ENCODE data around the gene PPP2R5A.

Gene PPP2R5A

DNA sequence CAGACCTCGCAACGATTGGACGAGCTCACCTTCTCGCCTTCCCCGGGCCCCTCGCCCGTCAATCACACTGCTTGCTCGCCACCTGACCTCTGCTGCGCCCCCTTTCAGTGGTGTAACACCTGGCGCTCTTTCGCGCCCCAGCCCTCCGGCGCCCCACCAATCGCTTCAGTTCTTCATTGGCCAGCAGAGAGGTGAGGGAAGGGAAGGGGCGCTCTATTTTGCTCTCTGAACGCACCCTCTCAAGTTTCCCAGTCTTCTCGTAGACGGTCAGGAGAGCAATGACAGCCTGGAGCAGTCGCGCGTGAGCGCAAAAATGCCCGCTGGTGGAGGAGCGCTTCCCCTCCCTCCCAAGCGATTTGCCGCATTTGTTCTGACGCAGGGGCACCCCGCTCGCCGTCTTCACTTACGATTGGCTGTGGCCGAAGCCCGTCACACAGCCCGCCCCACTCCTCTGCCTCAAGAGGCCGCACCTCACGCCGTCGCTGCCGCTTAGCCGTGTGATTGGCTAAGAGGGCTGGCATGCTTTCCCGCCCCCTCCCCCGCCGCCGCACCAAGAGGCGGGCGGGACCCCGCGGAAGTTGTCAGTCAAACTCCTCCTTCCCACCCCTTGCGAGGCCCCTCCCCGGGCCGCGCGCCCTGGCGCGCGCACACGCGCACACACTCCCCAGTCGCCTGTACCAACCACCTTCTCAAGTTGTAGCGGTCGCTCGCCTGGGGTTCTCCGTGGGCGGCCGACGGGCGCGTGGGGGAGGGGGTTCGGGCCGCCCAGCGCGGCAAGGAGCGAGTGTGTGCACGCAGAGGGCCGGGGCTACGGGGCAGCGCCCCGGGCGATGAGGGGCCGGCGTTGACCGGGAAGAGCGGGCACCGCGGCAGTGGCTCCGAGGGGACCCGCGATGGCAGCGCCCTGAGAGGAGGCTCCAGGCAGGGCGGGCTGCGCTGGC lies at the start of gene PPP2R5A:
TSS of gene PPP2R5A (plus strand) at position 667 of the 941 bp plus-strand sequence. CDS start 701 bp downstream, outside the sequence.
- peak; percentile 99 for DNase-seq
- Mint-ChIP-seq H3K27me3 (no peaks in the 10 kb centered on the region), H3K36me3 (ENCODE audit: low read depth) (peaks cover 26% of the 10 kb centered on the region), H3K4me3 (peak within 1 kb of the TSS; percentile 97), H3K4me1 (ENCODE audit: low read depth) (peaks cover 36% of the 10 kb centered on the region), H3K9me3 (no peaks in the 10 kb centered on the region), H3K27ac (peak within 1 kb of the TSS; percentile 98)

GRCh38 chr1:212235857-212236256 lies 49.4 kb upstream of the PPP2R5A start:
- no peak overlapping the region for H3K4me3 Mint-ChIP-seq
- H3K27ac Mint-ChIP-seq = no peak overlapping the region
- DNase-seq = no peak
- no peaks in the 10 kb centered on the region for H3K36me3 Mint-ChIP-seq (ENCODE audit: low read depth)
- H3K27me3 Mint-ChIP-seq = no peaks in the 10 kb centered on the region
- no peaks in the 10 kb centered on the region for H3K9me3 Mint-ChIP-seq
- peaks cover 38% of the 10 kb centered on the region for H3K4me1 Mint-ChIP-seq (ENCODE audit: low read depth)

DNA sequence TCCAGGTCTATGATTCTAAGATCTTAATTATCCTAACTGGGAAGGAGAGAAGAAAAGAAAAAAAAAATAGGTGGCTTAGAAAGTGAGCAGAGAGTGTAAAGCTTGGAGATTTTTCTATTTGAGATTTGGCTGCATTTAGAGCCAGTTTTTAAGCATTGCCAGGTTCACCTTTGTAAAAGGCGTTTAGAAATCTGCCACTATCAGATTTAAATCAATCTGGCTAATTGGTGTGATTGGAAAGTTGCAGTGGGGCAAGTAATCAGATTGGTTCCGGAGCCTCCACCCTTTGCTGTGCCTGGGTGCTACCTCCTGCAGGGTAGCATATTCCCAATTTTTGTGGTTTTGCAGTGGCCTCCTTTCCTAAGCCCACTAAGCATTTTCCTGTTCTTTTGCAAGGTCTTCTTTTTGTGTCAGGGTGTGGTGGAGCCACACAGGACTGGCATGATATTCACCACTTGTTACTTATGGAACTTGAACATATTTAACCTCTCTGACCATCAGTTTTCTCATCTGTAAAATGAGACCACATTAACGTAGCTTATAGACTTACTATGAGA lies 48.5 kb upstream of the PPP2R5A start:
- Mint-ChIP-seq H3K4me1 (ENCODE audit: low read depth) (peaks cover 38% of the 10 kb centered on the region), H3K4me3 (no peak overlapping the region), H3K27me3 (no peaks in the 10 kb centered on the region), H3K36me3 (ENCODE audit: low read depth) (no peaks in the 10 kb centered on the region), H3K27ac (no peak overlapping the region), H3K9me3 (no peaks in the 10 kb centered on the region)
- no peak for DNase-seq

GRCh38 chr1:212237651-212238050 lies 47.6 kb upstream of the PPP2R5A start:
- Mint-ChIP-seq H3K4me1 (ENCODE audit: low read depth) (peaks cover 35% of the 10 kb centered on the region), H3K27ac (no peak overlapping the region), H3K4me3 (no peak overlapping the region), H3K9me3 (no peaks in the 10 kb centered on the region), H3K36me3 (ENCODE audit: low read depth) (no peaks in the 10 kb centered on the region), H3K27me3 (no peaks in the 10 kb centered on the region)
- no peak for DNase-seq

- DNase-seq = no peak
- no peaks in the 10 kb centered on the region for H3K9me3 Mint-ChIP-seq
- H3K4me1 Mint-ChIP-seq (ENCODE audit: low read depth) = peaks cover 30% of the 10 kb centered on the region
- no peak overlapping the region for H3K4me3 Mint-ChIP-seq
- no peaks in the 10 kb centered on the region for H3K36me3 Mint-ChIP-seq (ENCODE audit: low read depth)
- H3K27me3 Mint-ChIP-seq = no peaks in the 10 kb centered on the region
- no peak overlapping the region for H3K27ac Mint-ChIP-seq
Measured at GRCh38 chr1:212238552-212238951, 46.7 kb upstream of the PPP2R5A start.

DNA sequence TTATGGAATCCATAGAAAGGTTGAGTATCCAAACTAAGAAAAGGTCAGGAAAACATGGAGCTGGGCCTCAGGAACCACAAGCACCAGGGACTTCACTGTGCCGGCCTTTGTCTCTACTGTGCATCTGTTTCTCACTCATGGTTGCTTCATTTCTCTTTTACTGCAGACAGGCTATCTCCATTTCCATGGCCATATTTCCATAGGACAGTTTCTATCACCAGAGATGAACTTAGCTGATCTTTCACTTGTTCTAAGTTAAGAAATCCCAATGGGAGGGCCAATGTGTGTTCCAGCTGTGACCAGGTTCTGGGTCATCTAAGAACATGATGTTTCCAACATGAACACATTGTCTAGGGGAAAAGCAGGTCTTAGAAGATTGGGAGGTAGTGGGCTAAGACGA lies 43.7 kb upstream of the PPP2R5A start:
- no peaks in the 10 kb centered on the region for H3K27me3 Mint-ChIP-seq
- DNase-seq = no peak
- peaks cover 14% of the 10 kb centered on the region for H3K4me1 Mint-ChIP-seq (ENCODE audit: low read depth)
- H3K36me3 Mint-ChIP-seq (ENCODE audit: low read depth) = no peaks in the 10 kb centered on the region
- H3K27ac Mint-ChIP-seq = no peak overlapping the region
- no peaks in the 10 kb centered on the region for H3K9me3 Mint-ChIP-seq
- H3K4me3 Mint-ChIP-seq = no peak overlapping the region

GRCh38 chr1:212241957-212242287 lies 43.3 kb upstream of the PPP2R5A start:
- Mint-ChIP-seq H3K9me3 (no peaks in the 10 kb centered on the region), H3K27ac (no peak overlapping the region), H3K27me3 (no peaks in the 10 kb centered on the region), H3K36me3 (ENCODE audit: low read depth) (no peaks in the 10 kb centered on the region), H3K4me3 (no peak overlapping the region), H3K4me1 (ENCODE audit: low read depth) (peaks cover 14% of the 10 kb centered on the region)
- no peak for DNase-seq

DNA sequence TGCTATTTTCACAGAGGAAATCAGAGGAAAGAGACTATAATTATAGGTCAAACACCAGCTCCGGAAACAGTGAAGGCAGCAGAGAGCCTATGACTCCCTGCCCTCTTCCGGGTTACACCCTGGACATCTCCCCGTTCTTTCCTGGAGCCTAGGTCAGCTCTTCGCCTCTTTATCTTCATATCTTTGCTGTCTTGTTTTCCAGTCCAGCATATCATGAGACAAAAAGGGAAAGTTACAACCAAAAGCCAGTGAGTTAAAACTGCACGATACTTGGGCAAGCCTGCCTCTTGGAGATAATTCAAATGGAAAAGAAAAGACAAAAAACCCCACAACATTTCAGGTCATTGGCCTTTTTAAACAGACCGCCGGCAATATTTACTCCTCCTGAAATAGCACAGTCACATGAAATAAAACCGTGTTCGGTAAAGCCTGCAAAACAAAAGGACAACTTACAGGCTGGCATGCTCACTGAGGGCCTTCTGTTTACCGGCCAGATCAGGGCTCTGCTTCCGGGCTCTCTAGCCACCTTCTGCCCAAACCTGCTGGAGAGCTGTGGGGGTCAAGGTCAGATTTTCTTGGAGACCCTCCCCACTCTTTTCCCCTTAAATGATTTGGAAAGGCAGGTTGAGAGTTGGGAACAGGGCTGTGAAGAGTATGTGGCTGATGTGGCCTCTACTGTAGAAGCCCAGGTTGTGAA lies 42.8 kb upstream of the PPP2R5A start:
- no peak for DNase-seq
- Mint-ChIP-seq H3K4me3 (peak overlapping the region; percentile 16), H3K4me1 (ENCODE audit: low read depth) (peaks cover 13% of the 10 kb centered on the region), H3K36me3 (ENCODE audit: low read depth) (no peaks in the 10 kb centered on the region), H3K9me3 (no peaks in the 10 kb centered on the region), H3K27ac (peak overlapping the region; percentile 78), H3K27me3 (no peaks in the 10 kb centered on the region)

DNA sequence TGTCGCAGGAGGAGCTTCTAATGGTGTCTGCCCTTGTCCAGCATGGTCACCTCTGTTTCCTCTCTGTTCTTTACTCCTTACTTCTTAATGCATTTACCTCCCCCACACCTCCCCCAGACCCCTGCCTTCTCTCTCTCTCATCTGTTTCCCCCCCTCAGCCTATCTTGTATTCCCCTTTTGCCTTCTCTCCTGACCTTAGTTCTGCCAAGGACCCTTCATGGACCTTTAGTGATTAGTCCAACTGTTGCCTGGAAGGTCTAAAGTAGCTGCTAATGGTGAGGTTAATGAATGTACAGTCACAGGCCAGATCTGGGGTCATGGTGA lies 42.3 kb upstream of the PPP2R5A start:
- no peaks in the 10 kb centered on the region for H3K9me3 Mint-ChIP-seq
- no peak overlapping the region for H3K4me3 Mint-ChIP-seq

GRCh38 chr1:212244441-212244840 lies 40.8 kb upstream of the PPP2R5A start:
- Mint-ChIP-seq H3K4me1 (ENCODE audit: low read depth) (peaks cover 4% of the 10 kb centered on the region), H3K36me3 (ENCODE audit: low read depth) (no peaks in the 10 kb centered on the region), H3K4me3 (no peak overlapping the region), H3K9me3 (no peaks in the 10 kb centered on the region), H3K27me3 (no peaks in the 10 kb centered on the region), H3K27ac (no peak overlapping the region)
- no peak for DNase-seq

More for the DNA sequence above, 42.3 kb upstream of the PPP2R5A start:
- Mint-ChIP-seq H3K4me1 (ENCODE audit: low read depth) (peaks cover 9% of the 10 kb centered on the region), H3K27ac (no peak overlapping the region), H3K27me3 (no peaks in the 10 kb centered on the region), H3K36me3 (ENCODE audit: low read depth) (no peaks in the 10 kb centered on the region)
- no peak for DNase-seq

DNA sequence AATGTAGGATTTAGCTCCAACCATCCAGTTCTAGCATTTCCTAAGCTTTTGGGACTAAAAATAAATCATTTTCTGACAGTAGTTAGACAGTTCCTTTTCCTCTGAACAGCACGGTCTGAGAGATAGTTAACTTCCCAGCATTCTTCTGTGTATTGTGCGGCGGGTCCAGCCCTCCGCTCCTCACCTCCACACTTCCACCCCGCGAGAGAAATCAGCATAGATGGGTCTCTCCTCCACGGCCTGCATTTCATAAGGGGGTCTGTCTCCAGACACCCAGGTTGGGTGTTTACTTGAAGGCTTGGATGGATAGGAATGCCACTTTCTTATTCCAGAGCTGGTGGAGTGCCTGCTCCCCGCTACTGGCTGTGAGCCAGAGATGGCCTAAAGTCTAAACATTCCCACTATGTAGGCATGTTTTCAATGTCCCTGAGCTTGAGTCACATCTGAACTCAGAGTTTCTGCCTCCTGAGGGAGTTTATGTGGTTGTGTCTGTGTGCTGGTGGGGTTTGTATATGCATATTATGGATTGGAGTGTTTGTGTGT lies 38.0 kb upstream of the PPP2R5A start:
- DNase-seq = no peak
- Mint-ChIP-seq H3K9me3 (no peaks in the 10 kb centered on the region), H3K27me3 (no peaks in the 10 kb centered on the region), H3K36me3 (ENCODE audit: low read depth) (no peaks in the 10 kb centered on the region), H3K4me1 (ENCODE audit: low read depth) (peaks cover 12% of the 10 kb centered on the region), H3K27ac (no peak overlapping the region), H3K4me3 (no peak overlapping the region)

- no peaks in the 10 kb centered on the region for H3K9me3 Mint-ChIP-seq
- H3K27me3 Mint-ChIP-seq = no peaks in the 10 kb centered on the region
- H3K4me1 Mint-ChIP-seq (ENCODE audit: low read depth) = peaks cover 13% of the 10 kb centered on the region
- DNase-seq = no peak
- H3K4me3 Mint-ChIP-seq = no peak overlapping the region
- no peak overlapping the region for H3K27ac Mint-ChIP-seq
- H3K36me3 Mint-ChIP-seq (ENCODE audit: low read depth) = no peaks in the 10 kb centered on the region
Measured at GRCh38 chr1:212247988-212248387, 37.2 kb upstream of the PPP2R5A start.

DNA sequence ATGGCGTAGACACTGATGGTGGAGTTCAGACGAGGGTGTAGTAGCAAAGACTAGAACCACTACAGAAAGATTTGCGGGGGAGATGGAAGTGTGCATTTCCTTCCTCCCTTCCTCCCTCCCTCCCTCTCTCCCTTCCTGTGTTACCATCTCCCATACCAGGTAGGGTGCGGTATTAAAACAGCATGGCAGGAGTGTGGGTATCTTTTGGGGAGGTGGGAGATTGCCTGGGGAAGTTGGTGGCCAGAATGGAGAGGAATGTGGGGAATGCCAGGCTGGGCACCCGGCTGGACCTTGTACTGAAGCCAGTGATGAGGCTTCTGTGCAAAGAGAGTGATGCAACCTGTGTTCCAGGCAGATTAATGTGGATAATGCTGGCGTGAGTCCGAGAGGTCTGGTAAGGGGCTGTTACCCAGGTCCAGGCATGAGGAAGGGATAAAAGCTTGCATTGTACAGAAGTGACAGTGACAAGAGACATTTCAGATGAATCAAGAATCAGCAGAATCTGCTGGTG lies 30.3 kb upstream of the PPP2R5A start:
- no peak for DNase-seq
- no peaks in the 10 kb centered on the region for H3K36me3 Mint-ChIP-seq (ENCODE audit: low read depth)
- H3K9me3 Mint-ChIP-seq = no peaks in the 10 kb centered on the region
- H3K4me3 Mint-ChIP-seq = peak overlapping the region; percentile 23
- H3K27me3 Mint-ChIP-seq = no peaks in the 10 kb centered on the region
- H3K4me1 Mint-ChIP-seq (ENCODE audit: low read depth) = peaks cover 51% of the 10 kb centered on the region
- H3K27ac Mint-ChIP-seq = peak overlapping the region; percentile 17

GRCh38 chr1:212255705-212256307 lies 29.4 kb upstream of the PPP2R5A start:
- Mint-ChIP-seq H3K4me3 (no peak overlapping the region), H3K4me1 (ENCODE audit: low read depth) (peaks cover 55% of the 10 kb centered on the region), H3K36me3 (ENCODE audit: low read depth) (no peaks in the 10 kb centered on the region), H3K9me3 (no peaks in the 10 kb centered on the region), H3K27me3 (no peaks in the 10 kb centered on the region), H3K27ac (peak overlapping the region; percentile 79)
- no peak for DNase-seq
